Measurements from ENCODE around the gene PTPRM.

- TF ChIP-seq CTCF (IDR thresholded peaks at IDR 0.05; ENCODE audit: extremely low read depth in 1 of 2, insufficient read depth in 1 of 2, low read depth in 1 of 2, low read length in 2 of 2) = no peak
- TF ChIP-seq EZH2 (IDR thresholded peaks at IDR 0.05; ENCODE audit: borderline replicate concordance, low read depth, low read length, severe bottlenecking) = no peak
- no peak for TF ChIP-seq POLR2A (IDR thresholded peaks at IDR 0.05; ENCODE audit: low read depth, low read length)
- no peak for TF ChIP-seq POLR2AphosphoS5 (IDR thresholded peaks at IDR 0.05; ENCODE audit: insufficient read depth, low read depth, low read length)
Observed at GRCh38 chr18:7902399-7902839, 335.3 kb downstream of the PTPRM start.

Data from endothelial cell of umbilical vein (primary cell).